H9 (cell line): ENCODE measurements around the gene MTA1. TPM values are rescaled to one million over a fixed set of nuclear protein-coding genes. Genes with fewer than 3 reads are reported as not detected.

ENCODE experiments used
- DNase-seq: peaks from one replicate; pipeline ENCODE4 v3.0.0-alpha.2; 2017
- H2AFZ ChIP-seq: one replicate; pipeline ENCODE4 v1.6.1; 2013; ENCODE audit warnings: mild to moderate bottlenecking, low read length, control low read depth, moderate library complexity
- H2AK5ac ChIP-seq: 2 replicates; pipeline ENCODE4 v1.6.1; 2013; ENCODE audit warnings: low read length, control low read depth, mixed read lengths; ENCODE audit not compliant: insufficient read length
- H2BK120ac ChIP-seq: one replicate; pipeline ENCODE4 v1.6.1; 2013; ENCODE audit warnings: low read depth, mild to moderate bottlenecking, low read length, control low read depth, inconsistent platforms; ENCODE audit not compliant: poor library complexity, severe bottlenecking
- H2BK12ac ChIP-seq: 2 replicates; pipeline ENCODE4 v1.6.1; 2013; ENCODE audit warnings: low read length, control low read depth, mixed read lengths, low read depth; ENCODE audit not compliant: insufficient read length
- H2BK15ac ChIP-seq: 2 replicates; pipeline ENCODE4 v1.6.1; 2013; ENCODE audit warnings: low read depth, low read length, control low read depth
- H2BK20ac ChIP-seq: one replicate; pipeline ENCODE4 v1.6.1; 2013; ENCODE audit warnings: low read depth, mild to moderate bottlenecking, low read length, control low read depth, inconsistent platforms; ENCODE audit not compliant: poor library complexity, severe bottlenecking
- H2BK5ac ChIP-seq: 2 replicates; pipeline ENCODE4 v1.6.1; 2013; ENCODE audit warnings: low read length, control low read depth, mixed read lengths; ENCODE audit not compliant: insufficient read length
- H3K14ac ChIP-seq: 2 replicates; pipeline ENCODE4 v1.6.1; 2013; ENCODE audit warnings: low read length, control low read depth; ENCODE audit not compliant: insufficient read depth
- H3K18ac ChIP-seq: 2 replicates; pipeline ENCODE4 v1.6.1; 2013; ENCODE audit warnings: low read depth, mild to moderate bottlenecking, mixed read lengths, low read length, control low read depth; ENCODE audit not compliant: insufficient read length
- H3K23ac ChIP-seq: 2 replicates; pipeline ENCODE4 v1.6.1; 2013; ENCODE audit warnings: low read length, control low read depth, mixed read lengths, low read depth; ENCODE audit not compliant: insufficient read length
- H3K23me2 ChIP-seq: 2 replicates; pipeline ENCODE4 v1.6.1; 2013; ENCODE audit warnings: low read depth, mild to moderate bottlenecking, mixed read lengths, low read length, control low read depth; ENCODE audit not compliant: insufficient read length, poor library complexity, severe bottlenecking
- H3K27ac ChIP-seq: 2 replicates; pipeline ENCODE4 v1.5.1; 2013; ENCODE audit warnings: low read length, control low read depth, mixed read lengths, low read depth; ENCODE audit not compliant: insufficient read length
- H3K27me3 ChIP-seq: 2 replicates; pipeline ENCODE4 v1.6.1; 2013; ENCODE audit warnings: low read length, control low read depth, inconsistent platforms; ENCODE audit not compliant: insufficient read depth
- H3K4ac ChIP-seq: 2 replicates; pipeline ENCODE4 v1.6.1; 2013; ENCODE audit warnings: low read depth, mild to moderate bottlenecking, control low read depth, inconsistent platforms, low read length, moderate library complexity
- H3K4me1 ChIP-seq: 2 replicates; pipeline ENCODE4 v1.6.1; 2013; ENCODE audit warnings: low read length, control low read depth, inconsistent platforms; ENCODE audit not compliant: insufficient read depth
- H3K4me2 ChIP-seq: 2 replicates; pipeline ENCODE4 v1.6.1; 2013; ENCODE audit warnings: low read length, control low read depth, mixed read lengths; ENCODE audit not compliant: insufficient read length, insufficient read depth
- H3K56ac ChIP-seq: 2 replicates; pipeline ENCODE4 v1.6.1; 2013; ENCODE audit warnings: low read depth, mild to moderate bottlenecking, mixed read lengths, low read length, control low read depth; ENCODE audit not compliant: insufficient read length
- H3K79me1 ChIP-seq: 2 replicates; pipeline ENCODE4 v1.6.1; 2013; ENCODE audit warnings: low read depth, mild to moderate bottlenecking, moderate library complexity, low read length, control low read depth, inconsistent platforms; ENCODE audit not compliant: insufficient read depth, poor library complexity, severe bottlenecking
- H3K79me2 ChIP-seq: 2 replicates; pipeline ENCODE4 v1.6.1; 2013; ENCODE audit warnings: low read length, control low read depth, inconsistent platforms; ENCODE audit not compliant: insufficient read depth
- H3K9ac ChIP-seq: 2 replicates; pipeline ENCODE4 v1.6.1; 2013; ENCODE audit warnings: low read length, control low read depth, mixed read lengths; ENCODE audit not compliant: insufficient read length; ENCODE audit errors: extremely low read depth
- H3K9me3 ChIP-seq: one replicate; pipeline ENCODE4 v1.6.1; 2013; ENCODE audit warnings: low read depth, low read length, inconsistent platforms; ENCODE audit not compliant: control insufficient read depth
- H3T11ph ChIP-seq: one replicate; pipeline ENCODE4 v1.6.1; 2013; ENCODE audit warnings: mild to moderate bottlenecking, low read length, control low read depth, inconsistent platforms
- H4K20me1 ChIP-seq: one replicate; pipeline ENCODE4 v1.6.1; 2013; ENCODE audit not compliant: control insufficient read depth, insufficient read length, insufficient read depth
- H4K5ac ChIP-seq: 2 replicates; pipeline ENCODE4 v1.6.1; 2013; ENCODE audit warnings: low read depth, mild to moderate bottlenecking, mixed read lengths, low read length, control low read depth; ENCODE audit not compliant: insufficient read length
- H4K8ac ChIP-seq: replicated peaks from 2 replicates; pipeline ENCODE4 v1.6.1; 2013; ENCODE audit warnings: low read length, control low read depth, mixed read lengths, low read depth; ENCODE audit not compliant: insufficient read length
- H4K91ac ChIP-seq: 2 replicates; pipeline ENCODE4 v1.6.1; 2013; ENCODE audit warnings: low read depth, mild to moderate bottlenecking, moderate library complexity, mixed read lengths, low read length, control low read depth; ENCODE audit not compliant: insufficient read length
- H3K27ac Mint-ChIP-seq, 3 experiments: 2 replicates in 2 of 3; 3 replicates in 1 of 3; pipeline ENCODE4 v1.8.0; 2020 to 2021; ENCODE audit warnings: mixed read lengths in 3 of 3, mild to moderate bottlenecking in 1 of 3, moderate library complexity in 1 of 3
- H3K27me3 Mint-ChIP-seq: 2 replicates; pipeline ENCODE4 v1.8.0; 2021; ENCODE audit warnings: low read depth, mild to moderate bottlenecking, moderate library complexity, mixed read lengths
- H3K36me3 Mint-ChIP-seq, 3 experiments: 2 replicates in 2 of 3; 3 replicates in 1 of 3; pipeline ENCODE4 v1.8.0; 2020 to 2021; ENCODE audit warnings: low read depth in 3 of 3, mixed read lengths in 3 of 3; ENCODE audit not compliant: insufficient read depth in 1 of 3
- H3K4me1 Mint-ChIP-seq, 2 experiments: 2 replicates each; pipeline ENCODE4 v1.8.0; 2020; ENCODE audit warnings: mixed read lengths in 2 of 2
- H3K4me3 Mint-ChIP-seq, 2 experiments: 2 replicates in 1 of 2; 3 replicates in 1 of 2; pipeline ENCODE4 v1.8.0; 2020 to 2021; ENCODE audit warnings: mild to moderate bottlenecking in 2 of 2, mixed read lengths in 2 of 2, moderate library complexity in 1 of 2
- H3K9me3 Mint-ChIP-seq, 2 experiments: 2 replicates in 1 of 2; 3 replicates in 1 of 2; pipeline ENCODE4 v1.8.0; 2020; ENCODE audit warnings: mild to moderate bottlenecking in 2 of 2, mixed read lengths in 2 of 2, moderate library complexity in 1 of 2
- WGBS: extraction: QIAGEN DNeasy Blood & Tissue Kit; methylation state at CpG from one replicate; pipeline ENCODE4 v1.1.7; 2013; ENCODE audit warnings: missing lambda C conversion rate, low lambda C conversion rate, mixed read lengths; ENCODE audit not compliant: insufficient read length; ENCODE audit errors: extremely low coverage; 5-methylcytosine and 5-hydroxymethylcytosine counted together
- total RNA-seq: library from RNA; stranded (reverse); gene quantifications from 2 replicates; pipeline ENCODE4 v1.2.1, GENCODE V29; 2021
- TF ChIP-seq, protein P1 (sequence below): fragments of 200-600 bp; sonication (generic); conservative IDR thresholded peaks from 3 replicates; pipeline ENCODE4 v1.8.0; 2021; ENCODE audit warnings: antibody characterized with exemption, mild to moderate bottlenecking

The MTA1 gene
- total RNA-seq, 1 experiment from 2014 or later: 230 TPM

DNA sequence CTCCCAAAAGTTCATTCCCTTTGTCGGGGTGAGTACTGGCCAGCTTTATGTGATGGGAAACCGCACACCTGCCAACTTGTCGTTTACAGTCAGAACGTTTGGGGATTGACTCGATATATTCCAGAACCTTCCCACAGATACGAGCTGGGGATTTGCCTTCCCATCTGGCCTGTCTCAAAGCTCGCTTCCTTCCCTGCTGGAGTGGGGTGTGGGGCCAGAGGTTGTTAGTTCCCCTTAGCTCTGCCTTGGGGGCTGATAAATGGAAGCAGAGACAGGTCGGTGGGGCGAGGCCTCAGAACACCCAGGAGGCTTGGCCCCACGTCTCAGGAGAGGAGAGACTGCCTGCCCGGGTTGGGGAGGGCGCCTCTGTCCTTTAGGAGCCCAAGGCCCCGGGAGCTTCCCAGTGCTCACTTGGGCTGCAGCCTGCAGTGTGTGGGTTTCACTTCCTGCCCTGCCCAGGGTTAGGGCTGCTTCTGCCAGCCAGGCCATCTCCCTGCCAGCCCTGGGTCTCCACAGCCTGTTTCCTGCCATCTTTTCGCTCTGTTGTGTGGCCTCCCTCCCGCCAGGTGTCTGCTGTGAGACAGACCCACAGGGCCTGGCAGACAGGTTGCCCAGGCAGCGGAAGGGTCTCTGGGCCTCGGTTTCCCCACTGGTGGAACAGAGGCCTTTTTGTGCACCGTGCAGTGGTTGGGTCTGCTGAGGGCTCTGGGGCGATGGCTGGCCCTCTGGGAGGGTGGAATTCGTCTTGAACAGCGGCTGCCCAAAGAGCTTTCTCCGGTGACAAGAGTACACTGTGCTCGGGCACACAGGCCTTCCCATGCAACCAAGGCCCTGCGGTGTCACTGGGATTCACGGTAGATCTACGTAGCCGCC is 29.4 kb upstream of the MTA1 start:
- no peaks in the 10 kb centered on the region for H3K9me3 Mint-ChIP-seq
- Histone ChIP-seq H3K79me2 (no peaks in the 10 kb centered on the region), H3K4ac (no peak overlapping the region), H3T11ph (no peak overlapping the region), H2BK5ac (no peak overlapping the region), H3K9me3 (no peaks in the 10 kb centered on the region), H3K23ac (no peak overlapping the region), H2BK12ac (no peak overlapping the region), H2AFZ (no peak overlapping the region), H3K4me1 (no peaks in the 10 kb centered on the region), H3K4me2 (no peak overlapping the region), H3K79me1 (no peaks in the 10 kb centered on the region), H3K27me3 (no peaks in the 10 kb centered on the region), H4K8ac (no peak overlapping the region), H3K27ac (no peak overlapping the region), H2AK5ac (no peak overlapping the region), H4K20me1 (no peaks in the 10 kb centered on the region), H3K9ac (no peak overlapping the region), H2BK120ac (no peak overlapping the region), H2BK20ac (no peak overlapping the region), H3K23me2 (no peaks in the 10 kb centered on the region), H4K91ac (peak overlapping the region; percentile 16), H3K56ac (no peak overlapping the region), H4K5ac (no peak overlapping the region), H3K18ac (no peak overlapping the region), H3K14ac (no peak overlapping the region; the same call in 1 of the 2 replicates), H2BK15ac (no peak overlapping the region)
- no peaks in the 10 kb centered on the region for H3K4me1 Mint-ChIP-seq
- DNase-seq: no peak
- no CpG with 5 or more reads among the region's 27 CpGs for WGBS
- H3K4me3 Mint-ChIP-seq: no peak overlapping the region
- TF ChIP-seq, protein P1, sequence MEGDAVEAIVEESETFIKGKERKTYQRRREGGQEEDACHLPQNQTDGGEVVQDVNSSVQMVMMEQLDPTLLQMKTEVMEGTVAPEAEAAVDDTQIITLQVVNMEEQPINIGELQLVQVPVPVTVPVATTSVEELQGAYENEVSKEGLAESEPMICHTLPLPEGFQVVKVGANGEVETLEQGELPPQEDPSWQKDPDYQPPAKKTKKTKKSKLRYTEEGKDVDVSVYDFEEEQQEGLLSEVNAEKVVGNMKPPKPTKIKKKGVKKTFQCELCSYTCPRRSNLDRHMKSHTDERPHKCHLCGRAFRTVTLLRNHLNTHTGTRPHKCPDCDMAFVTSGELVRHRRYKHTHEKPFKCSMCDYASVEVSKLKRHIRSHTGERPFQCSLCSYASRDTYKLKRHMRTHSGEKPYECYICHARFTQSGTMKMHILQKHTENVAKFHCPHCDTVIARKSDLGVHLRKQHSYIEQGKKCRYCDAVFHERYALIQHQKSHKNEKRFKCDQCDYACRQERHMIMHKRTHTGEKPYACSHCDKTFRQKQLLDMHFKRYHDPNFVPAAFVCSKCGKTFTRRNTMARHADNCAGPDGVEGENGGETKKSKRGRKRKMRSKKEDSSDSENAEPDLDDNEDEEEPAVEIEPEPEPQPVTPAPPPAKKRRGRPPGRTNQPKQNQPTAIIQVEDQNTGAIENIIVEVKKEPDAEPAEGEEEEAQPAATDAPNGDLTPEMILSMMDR: no peak
- H3K36me3 Mint-ChIP-seq: peaks cover 2 to 8% (median 7%) of the 10 kb centered on the region in 3 experiments; a peak in 5 of 7 replicates
- peak overlapping the region in 2 of 3 experiments; percentile 34 to 36; a peak in 2 of 7 replicates for H3K27ac Mint-ChIP-seq
- H3K27me3 Mint-ChIP-seq: peaks cover 1% of the 10 kb centered on the region; the same call in 1 of the 2 replicates
